ENCODE results near the gene MAP6D1. TPM values are rescaled to one million over a fixed set of nuclear protein-coding genes. Genes with fewer than 3 reads are reported as not detected.

MAP6D1 gene
- 1 to 10 TPM in 1 of 4 donors, under 1 TPM in 1, not detected in 2; 0.60 to 1.9 TPM for polyA plus RNA-seq
- long read RNA-seq, donor 1 = 0 reads
- long read RNA-seq, donor 2 = 0 reads
- long read RNA-seq, donor 3 = 0 reads
- long read RNA-seq, donor 4 = 0 reads
- long read RNA-seq, donor 5 = 0 reads
- long read RNA-seq, donor 6, partial matches to known transcripts = 0 of 1 reads
- long read RNA-seq, donor 6, other reads (novel, unspliced or antisense) = 0 of 1 reads
- long read RNA-seq, donor 7 = 0 reads
- long read RNA-seq, donor 8 = 0 reads
- long read RNA-seq, donor 9 = 0 reads
- long read RNA-seq, donor 10, partial matches to known transcripts = 0 of 3 reads
- long read RNA-seq, donor 10, other reads (novel, unspliced or antisense) = 0 of 3 reads

DNA sequence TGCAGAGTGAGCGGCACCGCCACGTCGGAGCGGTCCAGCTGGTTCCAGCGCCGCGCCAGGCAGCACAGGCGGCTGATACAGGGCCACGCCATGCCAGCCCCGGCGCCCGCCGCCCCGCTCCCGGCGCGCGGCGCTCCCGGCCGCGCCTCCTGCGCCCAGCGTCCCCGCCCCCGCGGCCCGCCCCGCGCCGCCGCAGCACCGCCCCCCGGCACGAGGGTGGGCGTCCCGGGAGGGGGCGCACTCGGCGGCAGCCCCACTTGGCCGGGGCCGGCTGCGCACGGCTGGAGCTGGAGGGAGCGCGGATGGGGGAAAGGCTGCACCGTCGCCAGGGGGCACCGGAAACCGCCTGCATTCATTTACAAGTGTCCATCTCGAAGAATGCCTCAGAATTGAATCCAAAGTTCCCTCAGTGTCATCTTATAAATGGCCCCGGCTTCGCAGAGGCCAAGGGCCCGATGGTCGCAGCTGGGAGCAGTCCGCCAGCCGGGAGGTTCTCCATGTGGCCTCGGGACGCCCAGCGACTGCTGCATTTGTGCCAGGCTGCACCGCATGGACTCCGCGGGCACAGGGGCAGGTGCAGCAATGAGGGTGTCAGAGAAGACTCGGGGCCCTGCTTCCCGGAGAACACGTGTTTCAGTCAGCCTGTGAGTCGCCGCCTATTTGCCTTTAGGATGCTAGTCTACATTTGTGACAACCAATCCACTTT is at the start of gene MAP6D1:
Gene MAP6D1, minus strand, starts transcription at position 122 of the 706 bp plus-strand sequence. Its CDS starts 30 bp downstream, at position 92.
- peaks cover 0 to 2% (median 0%) of the 10 kb centered on the region in 3 donors for H3K27me3 ChIP-seq (ENCODE audit: control insufficient read depth in 3 of 3, insufficient read depth in 3 of 3, low read length in 3 of 3)
- peak within 1 kb of the TSS; percentile 20 to 61 (median 41) for H3K4me3 ChIP-seq (ENCODE audit: low read depth in 1 of 3, low read length in 3 of 3)
- DNase-seq = peak; percentile 24 to 74
- H3K36me3 ChIP-seq (ENCODE audit: control insufficient read depth in 3 of 3, insufficient read depth in 2 of 3, low read depth in 1 of 3, low read length in 3 of 3) = peaks cover 2 to 32% (median 3%) of the 10 kb centered on the region in 3 donors
- H3K9me3 ChIP-seq (ENCODE audit: control insufficient read depth in 2 of 2, insufficient read depth in 1 of 2, low read depth in 1 of 2, low read length in 1 of 2) = no peaks in the 10 kb centered on the region
- no peak for FAIRE-seq
- no peak within 1 kb of the TSS for H3K27ac ChIP-seq (ENCODE audit: low read depth in 1 of 3, low read length in 2 of 3)
- peaks cover 0 to 4% (median 0%) of the 10 kb centered on the region in 3 donors for H3K4me1 ChIP-seq (ENCODE audit: control insufficient read depth in 3 of 3, insufficient read depth in 2 of 3, low read depth in 1 of 3, low read length in 2 of 3)
- WGBS, 3 donors = 3 to 7% (median 4%) methylated on average over 31 to 69 of the region's 69 CpGs

GRCh38 chr3:183873914-183874313 is 48.5 kb upstream of the MAP6D1 start:
- H3K9me3 ChIP-seq (ENCODE audit: control insufficient read depth in 2 of 2, insufficient read depth in 1 of 2, low read depth in 1 of 2, low read length in 1 of 2) = no peaks in the 10 kb centered on the region
- FAIRE-seq (no peak), DNase-seq (peak; percentile 47 to 52)
- H3K4me3 ChIP-seq (ENCODE audit: low read depth in 1 of 3, low read length in 3 of 3) = no peak overlapping the region
- H3K27ac ChIP-seq (ENCODE audit: low read depth in 1 of 3, low read length in 2 of 3) = peak overlapping the region in 1 of 3 donors; percentile 64
- H3K27me3 ChIP-seq (ENCODE audit: control insufficient read depth in 3 of 3, insufficient read depth in 3 of 3, low read length in 3 of 3) = no peaks in the 10 kb centered on the region
- H3K4me1 ChIP-seq (ENCODE audit: control insufficient read depth in 3 of 3, insufficient read depth in 2 of 3, low read depth in 1 of 3, low read length in 2 of 3) = peaks cover 0 to 12% (median 4%) of the 10 kb centered on the region in 3 donors
- WGBS, 3 donors = 26 to 69% (median 51%) methylated on average over 3 of the region's 3 CpGs
- peaks cover 0 to 13% (median 2%) of the 10 kb centered on the region in 3 donors for H3K36me3 ChIP-seq (ENCODE audit: control insufficient read depth in 3 of 3, insufficient read depth in 2 of 3, low read depth in 1 of 3, low read length in 3 of 3)

- Histone ChIP-seq H3K36me3 (ENCODE audit: control insufficient read depth in 3 of 3, insufficient read depth in 2 of 3, low read depth in 1 of 3, low read length in 3 of 3) (peaks cover 3 to 13% (median 11%) of the 10 kb centered on the region in 3 donors), H3K4me3 (ENCODE audit: low read depth in 1 of 3, low read length in 3 of 3) (no peak overlapping the region), H3K27me3 (ENCODE audit: control insufficient read depth in 3 of 3, insufficient read depth in 3 of 3, low read length in 3 of 3) (no peaks in the 10 kb centered on the region), H3K9me3 (ENCODE audit: control insufficient read depth in 2 of 2, insufficient read depth in 1 of 2, low read depth in 1 of 2, low read length in 1 of 2) (no peaks in the 10 kb centered on the region), H3K4me1 (ENCODE audit: control insufficient read depth in 3 of 3, insufficient read depth in 2 of 3, low read depth in 1 of 3, low read length in 2 of 3) (peaks cover 0 to 12% (median 4%) of the 10 kb centered on the region in 3 donors), H3K27ac (ENCODE audit: low read depth in 1 of 3, low read length in 2 of 3) (no peak overlapping the region)
- FAIRE-seq (no peak), DNase-seq (peak in 1 of 2 donors; percentile 21)
- WGBS, 3 donors = 30 to 64% (median 42%) methylated on average over 2 of the region's 2 CpGs
These were observed 46.2 kb upstream of the MAP6D1 start for GRCh38 chr3:183871541-183871940.

DNA sequence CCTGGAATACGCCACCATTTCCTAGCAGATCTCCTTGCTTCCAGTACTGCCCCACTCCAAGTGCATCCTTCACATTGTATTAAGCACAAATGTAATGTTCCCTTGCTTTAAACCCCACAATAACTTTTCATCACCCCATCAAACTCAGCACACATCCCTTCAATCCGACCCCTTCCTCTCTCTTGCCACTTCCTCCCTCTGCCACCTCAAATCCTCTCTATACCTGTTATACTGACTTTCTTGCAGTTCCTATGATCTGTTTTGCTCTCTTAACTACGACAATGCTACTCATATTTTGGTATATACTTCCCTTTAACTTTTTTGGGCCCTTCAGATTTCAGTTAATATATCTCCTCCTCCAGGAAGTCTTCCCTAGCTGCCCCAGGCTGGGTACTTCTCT is 45.2 kb upstream of the MAP6D1 start:
- Histone ChIP-seq H3K4me1 (ENCODE audit: control insufficient read depth in 3 of 3, insufficient read depth in 2 of 3, low read depth in 1 of 3, low read length in 2 of 3) (peaks cover 0 to 12% (median 4%) of the 10 kb centered on the region in 3 donors), H3K36me3 (ENCODE audit: control insufficient read depth in 3 of 3, insufficient read depth in 2 of 3, low read depth in 1 of 3, low read length in 3 of 3) (peaks cover 3 to 15% (median 11%) of the 10 kb centered on the region in 3 donors), H3K4me3 (ENCODE audit: low read depth in 1 of 3, low read length in 3 of 3) (no peak overlapping the region), H3K9me3 (ENCODE audit: control insufficient read depth in 2 of 2, insufficient read depth in 1 of 2, low read depth in 1 of 2, low read length in 1 of 2) (no peaks in the 10 kb centered on the region), H3K27me3 (ENCODE audit: control insufficient read depth in 3 of 3, insufficient read depth in 3 of 3, low read length in 3 of 3) (no peaks in the 10 kb centered on the region), H3K27ac (ENCODE audit: low read depth in 1 of 3, low read length in 2 of 3) (no peak overlapping the region)
- no peak for FAIRE-seq
- 87 to 91% (median 88%) methylated on average over 3 of the region's 3 CpGs for WGBS, 3 donors
- no peak for DNase-seq

DNA sequence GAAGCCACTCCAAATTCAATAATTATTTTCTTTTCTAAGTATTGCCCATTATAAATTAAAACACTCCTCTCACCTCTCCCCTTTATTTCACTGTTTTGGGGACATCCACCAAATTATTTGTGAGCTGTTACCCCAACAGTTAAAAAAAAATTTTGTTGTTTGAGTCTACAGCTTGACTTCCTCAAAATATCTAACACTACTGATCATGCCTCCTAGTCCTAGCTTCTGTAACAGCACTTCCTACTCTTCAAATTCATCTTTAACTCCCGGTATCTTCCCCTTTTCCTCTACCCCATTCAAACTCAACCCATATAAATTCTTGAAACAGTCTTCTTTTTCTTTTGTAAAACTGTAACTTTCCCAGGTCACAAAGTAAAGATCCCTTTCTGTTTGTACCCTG is 43.4 kb upstream of the MAP6D1 start:
- FAIRE-seq (no peak), DNase-seq (no peak)
- H3K27me3 ChIP-seq (ENCODE audit: control insufficient read depth in 3 of 3, insufficient read depth in 3 of 3, low read length in 3 of 3) = no peaks in the 10 kb centered on the region
- peaks cover 14 to 22% (median 17%) of the 10 kb centered on the region in 3 donors for H3K36me3 ChIP-seq (ENCODE audit: control insufficient read depth in 3 of 3, insufficient read depth in 2 of 3, low read depth in 1 of 3, low read length in 3 of 3)
- H3K4me3 ChIP-seq (ENCODE audit: low read depth in 1 of 3, low read length in 3 of 3) = no peak overlapping the region
- WGBS, 3 donors = 77 to 100% (median 95%) methylated on average over 1 of the region's 1 CpG
- peaks cover 0 to 2% (median 2%) of the 10 kb centered on the region in 3 donors for H3K4me1 ChIP-seq (ENCODE audit: control insufficient read depth in 3 of 3, insufficient read depth in 2 of 3, low read depth in 1 of 3, low read length in 2 of 3)
- H3K27ac ChIP-seq (ENCODE audit: low read depth in 1 of 3, low read length in 2 of 3) = no peak overlapping the region
- no peaks in the 10 kb centered on the region for H3K9me3 ChIP-seq (ENCODE audit: control insufficient read depth in 2 of 2, insufficient read depth in 1 of 2, low read depth in 1 of 2, low read length in 1 of 2)

- no peaks in the 10 kb centered on the region for H3K9me3 ChIP-seq (ENCODE audit: control insufficient read depth in 2 of 2, insufficient read depth in 1 of 2, low read depth in 1 of 2, low read length in 1 of 2)
- DNase-seq (no peak), FAIRE-seq (no peak)
- H3K4me1 ChIP-seq (ENCODE audit: control insufficient read depth in 3 of 3, insufficient read depth in 2 of 3, low read depth in 1 of 3, low read length in 2 of 3) = no peaks in the 10 kb centered on the region
- H3K4me3 ChIP-seq (ENCODE audit: low read depth in 1 of 3, low read length in 3 of 3) = no peak overlapping the region
- no peaks in the 10 kb centered on the region for H3K27me3 ChIP-seq (ENCODE audit: control insufficient read depth in 3 of 3, insufficient read depth in 3 of 3, low read length in 3 of 3)
- no peak overlapping the region for H3K27ac ChIP-seq (ENCODE audit: low read depth in 1 of 3, low read length in 2 of 3)
- peaks cover 16 to 37% (median 28%) of the 10 kb centered on the region in 3 donors for H3K36me3 ChIP-seq (ENCODE audit: control insufficient read depth in 3 of 3, insufficient read depth in 2 of 3, low read depth in 1 of 3, low read length in 3 of 3)
- 88 to 98% (median 89%) methylated on average over 4 of the region's 4 CpGs for WGBS, 3 donors
These were observed 37.2 kb upstream of the MAP6D1 start for GRCh38 chr3:183862610-183863009.

- DNase-seq = no peak
- peaks cover 3 to 40% (median 18%) of the 10 kb centered on the region in 3 donors for H3K36me3 ChIP-seq (ENCODE audit: control insufficient read depth in 3 of 3, insufficient read depth in 2 of 3, low read depth in 1 of 3, low read length in 3 of 3)
These were observed 32.5 kb upstream of the MAP6D1 start for GRCh38 chr3:183857863-183858262.

DNA sequence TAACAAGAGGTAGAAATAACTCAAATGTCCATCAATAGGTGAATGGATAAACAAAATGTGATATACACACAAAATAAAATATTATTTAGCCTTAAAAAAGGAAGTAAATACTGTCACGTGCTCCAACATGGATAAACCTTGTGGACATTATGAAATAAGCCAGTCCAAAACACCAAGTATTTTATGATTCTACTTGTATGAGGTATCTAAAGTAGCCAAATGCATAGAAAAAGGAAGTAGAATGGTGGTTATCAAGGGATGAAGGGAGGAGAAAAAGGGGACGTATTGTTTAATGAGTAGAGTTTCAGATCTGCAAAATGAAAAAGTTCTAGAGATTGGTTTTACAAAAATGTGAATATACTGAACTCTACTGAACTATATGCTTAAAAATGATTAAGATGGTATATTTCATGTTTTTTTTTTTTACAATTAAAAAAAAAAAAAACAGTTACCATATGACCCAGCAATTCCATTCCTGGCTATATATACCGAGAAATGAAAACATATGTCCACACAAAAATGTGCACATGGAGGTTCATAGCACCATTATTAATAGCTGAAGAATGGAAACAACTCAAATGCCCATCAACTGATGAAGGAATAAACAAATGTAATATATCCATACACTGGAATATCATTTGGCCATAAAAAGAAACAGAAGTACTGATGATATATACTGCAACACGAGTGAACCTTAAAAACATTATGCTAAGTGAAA is 29.1 kb upstream of the MAP6D1 start:
- H3K4me3 ChIP-seq (ENCODE audit: low read depth in 1 of 3, low read length in 3 of 3) = no peak overlapping the region
- FAIRE-seq (no peak), DNase-seq (no peak)
- no peaks in the 10 kb centered on the region for H3K27me3 ChIP-seq (ENCODE audit: control insufficient read depth in 3 of 3, insufficient read depth in 3 of 3, low read length in 3 of 3)
- peaks cover 4 to 35% (median 6%) of the 10 kb centered on the region in 3 donors for H3K36me3 ChIP-seq (ENCODE audit: control insufficient read depth in 3 of 3, insufficient read depth in 2 of 3, low read depth in 1 of 3, low read length in 3 of 3)
- 84 to 95% (median 92%) methylated on average over 4 of the region's 4 CpGs for WGBS, 3 donors
- no peaks in the 10 kb centered on the region for H3K9me3 ChIP-seq (ENCODE audit: control insufficient read depth in 2 of 2, insufficient read depth in 1 of 2, low read depth in 1 of 2, low read length in 1 of 2)
- H3K4me1 ChIP-seq (ENCODE audit: control insufficient read depth in 3 of 3, insufficient read depth in 2 of 3, low read depth in 1 of 3, low read length in 2 of 3) = no peaks in the 10 kb centered on the region
- no peak overlapping the region for H3K27ac ChIP-seq (ENCODE audit: low read depth in 1 of 3, low read length in 2 of 3)

More at GRCh38 chr3:183857863-183858262, 32.5 kb upstream of the MAP6D1 start:
- Histone ChIP-seq H3K9me3 (ENCODE audit: control insufficient read depth in 2 of 2, insufficient read depth in 1 of 2, low read depth in 1 of 2, low read length in 1 of 2) (no peaks in the 10 kb centered on the region), H3K27ac (ENCODE audit: low read depth in 1 of 3, low read length in 2 of 3) (no peak overlapping the region), H3K4me3 (ENCODE audit: low read depth in 1 of 3, low read length in 3 of 3) (no peak overlapping the region), H3K4me1 (ENCODE audit: control insufficient read depth in 3 of 3, insufficient read depth in 2 of 3, low read depth in 1 of 3, low read length in 2 of 3) (no peaks in the 10 kb centered on the region), H3K27me3 (ENCODE audit: control insufficient read depth in 3 of 3, insufficient read depth in 3 of 3, low read length in 3 of 3) (no peaks in the 10 kb centered on the region)
- FAIRE-seq = no peak
- WGBS, 3 donors = 95 to 98% (median 96%) methylated on average over 3 of the region's 3 CpGs

All from small intestine (tissue), 16 donors.